Measurements from ENCODE around the gene TMEM258.

Gene TMEM258

DNA sequence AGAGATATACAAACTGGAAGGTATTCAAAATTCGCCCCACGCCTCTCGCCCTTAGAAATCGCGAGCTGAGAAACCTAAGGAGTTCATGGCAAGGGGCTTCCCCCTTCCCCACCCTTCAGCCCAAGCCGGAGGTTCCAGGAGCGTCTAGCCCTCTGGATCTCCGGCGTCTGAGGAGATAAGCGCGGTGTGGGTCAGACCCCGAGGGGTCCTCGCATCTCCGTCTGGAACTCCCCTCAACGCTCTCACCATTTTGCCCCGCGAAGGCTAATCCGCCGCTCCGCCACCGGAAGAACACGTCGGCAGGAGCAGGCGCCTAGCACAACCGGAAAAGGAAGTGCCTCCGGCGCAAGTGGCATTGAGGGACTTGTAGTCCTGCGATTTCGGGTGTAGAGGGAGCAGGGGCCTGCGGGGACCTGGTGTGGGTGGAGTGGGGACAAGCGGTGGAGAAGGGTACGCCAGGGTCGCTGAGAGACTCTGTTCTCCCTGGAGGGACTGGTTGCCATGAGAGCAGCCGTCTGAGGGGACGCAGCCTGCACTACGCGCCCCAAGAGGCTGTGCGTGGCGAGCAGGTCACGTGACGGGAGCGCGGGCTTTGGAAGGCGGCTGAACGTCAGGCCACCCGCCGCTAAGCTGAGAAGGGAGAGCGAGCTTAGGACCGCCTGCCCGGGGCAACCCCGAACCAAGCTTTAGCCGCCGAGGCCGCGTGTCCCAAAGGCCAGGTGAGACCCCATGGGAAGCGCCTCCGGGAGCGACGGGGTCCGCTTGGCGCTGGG, at the start of gene TMEM258, which contains the start of gene FEN1:
TMEM258 (minus strand) TSS at position 290 of the 773 bp plus-strand sequence; CDS start at position 249, 41 bp downstream.
FEN1 (plus strand) TSS at position 602 of the 773 bp plus-strand sequence. CDS start 2,451 bp downstream, outside the sequence.
- peak; percentile 70 to 76 for DNase-seq (ENCODE audit: low read depth in 1 of 2, low spot score in 1 of 2)

DNA sequence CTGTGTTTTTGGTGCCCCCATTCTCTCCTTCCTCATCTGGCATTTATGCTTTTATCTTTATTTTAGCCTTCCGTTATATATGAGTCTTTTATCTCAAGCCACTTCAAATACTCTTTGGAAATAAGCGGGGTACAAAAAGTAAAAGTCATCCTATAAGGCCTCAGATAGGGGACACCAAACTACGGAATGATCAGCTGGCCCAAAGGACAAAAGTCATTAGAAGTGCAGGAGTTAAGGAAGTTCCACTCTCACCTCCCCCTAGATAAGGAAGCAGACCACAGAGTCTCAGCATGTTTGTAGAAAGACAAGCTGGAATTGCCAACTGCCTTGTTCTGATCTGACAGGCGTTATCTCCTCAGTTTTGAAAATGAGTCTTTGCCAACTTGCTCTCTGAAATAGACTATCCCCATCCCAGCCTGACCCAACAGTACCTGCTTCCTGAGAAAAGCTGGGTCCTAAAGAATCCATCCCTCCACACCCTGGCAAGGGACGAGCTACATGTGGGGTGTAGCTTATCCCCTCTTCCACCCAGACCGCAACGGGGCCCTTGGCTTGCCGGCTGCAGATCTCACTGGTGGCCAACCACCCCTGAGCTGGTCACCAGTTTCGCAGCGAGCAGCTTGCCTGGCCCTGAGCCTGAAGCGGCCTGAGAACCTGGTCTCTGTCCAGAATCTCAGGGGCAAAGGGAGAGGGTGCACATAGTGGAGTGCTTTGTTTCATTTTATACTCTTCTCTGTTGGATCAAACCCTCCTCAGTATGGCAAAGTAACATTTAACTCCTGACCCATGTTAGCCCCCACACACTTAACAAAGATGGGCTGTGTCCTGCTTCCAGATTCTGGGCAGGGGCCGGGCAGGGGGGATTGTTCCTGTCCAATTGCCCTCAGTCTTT, 49.5 kb upstream of the TMEM258 start:
- DNase-seq (ENCODE audit: low read depth in 1 of 2, low spot score in 1 of 2): no peak

DNA sequence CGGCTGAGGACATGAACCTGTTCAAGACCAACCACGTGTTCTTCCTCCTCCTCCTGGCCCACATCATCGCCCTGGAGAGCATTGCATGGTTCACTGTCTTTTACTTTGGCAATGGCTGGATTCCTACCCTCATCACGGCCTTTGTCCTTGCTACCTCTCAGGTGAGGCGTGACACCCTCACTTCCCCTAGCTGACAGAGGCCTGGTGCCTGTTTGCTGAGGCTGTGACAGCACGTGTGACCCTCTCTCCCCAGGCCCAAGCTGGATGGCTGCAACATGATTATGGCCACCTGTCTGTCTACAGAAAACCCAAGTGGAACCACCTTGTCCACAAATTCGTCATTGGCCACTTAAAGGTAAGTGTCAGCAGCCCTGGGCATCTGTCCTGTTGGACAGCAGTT, 48.0 kb upstream of the TMEM258 start:
- no peak for DNase-seq (ENCODE audit: low read depth in 1 of 2, low spot score in 1 of 2)

DNA sequence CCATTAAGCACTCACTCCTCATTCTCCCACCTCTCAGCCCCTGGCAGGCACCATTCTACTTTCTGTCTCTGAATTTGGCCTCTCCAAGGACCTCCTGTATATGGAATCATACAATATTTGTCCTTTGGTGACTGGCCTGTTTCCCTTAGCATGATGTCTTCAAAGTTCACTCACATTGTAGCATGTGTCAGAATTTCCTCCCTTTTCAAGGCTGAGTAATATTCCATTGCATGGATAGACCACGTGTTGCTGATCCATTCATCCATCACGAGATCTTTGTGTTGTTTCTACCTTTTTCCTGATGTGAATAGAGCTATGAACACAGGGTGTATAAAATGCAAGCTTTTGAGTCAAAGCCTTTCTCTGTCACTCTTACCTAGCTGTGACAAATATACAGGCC, 47.3 kb upstream of the TMEM258 start:
- no peak for DNase-seq (ENCODE audit: low read depth in 1 of 2, low spot score in 1 of 2)

DNA sequence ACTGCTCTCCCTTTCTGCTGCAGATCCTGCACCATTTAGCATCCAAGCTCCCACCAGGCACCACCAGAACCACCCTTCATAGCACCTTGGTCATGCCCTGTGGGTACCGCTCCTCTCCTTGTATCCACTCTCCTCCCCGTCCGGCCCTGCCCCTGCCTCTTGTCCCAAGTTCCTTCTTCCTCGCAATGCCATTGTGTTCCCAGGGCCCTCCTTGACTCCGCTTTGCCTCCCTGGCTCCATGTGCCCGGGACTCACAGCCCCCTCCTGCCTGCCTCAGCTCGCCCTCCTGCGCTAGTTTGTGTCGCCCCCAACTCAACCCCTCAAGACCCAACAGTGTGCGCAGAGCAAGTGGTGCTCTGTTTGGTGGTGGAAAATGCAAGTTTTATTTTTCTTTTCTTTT, 46.5 kb upstream of the TMEM258 start:
- no peak for DNase-seq (ENCODE audit: low read depth in 1 of 2, low spot score in 1 of 2)

DNA sequence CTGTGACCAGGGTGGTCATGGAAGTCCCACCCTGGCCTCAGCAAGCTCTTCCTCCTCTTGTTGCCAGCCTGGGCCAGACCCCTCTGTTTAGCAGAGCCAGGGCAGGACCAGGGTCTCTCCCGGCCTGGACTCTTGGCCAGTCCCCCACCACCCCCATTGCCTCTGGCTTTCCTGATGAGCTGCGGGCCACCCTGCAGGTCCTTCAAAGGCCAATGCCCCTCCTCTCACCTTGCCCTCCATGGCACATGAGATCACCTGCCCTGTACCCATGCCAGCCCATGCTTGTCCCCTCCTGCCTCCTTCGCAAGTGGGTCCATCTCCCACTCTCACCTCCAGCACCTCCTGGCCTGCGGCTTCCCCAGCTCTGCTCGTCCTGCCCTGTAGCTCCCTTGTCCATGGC, 46.1 kb upstream of the TMEM258 start:
- DNase-seq (ENCODE audit: low read depth in 1 of 2, low spot score in 1 of 2): no peak

DNA sequence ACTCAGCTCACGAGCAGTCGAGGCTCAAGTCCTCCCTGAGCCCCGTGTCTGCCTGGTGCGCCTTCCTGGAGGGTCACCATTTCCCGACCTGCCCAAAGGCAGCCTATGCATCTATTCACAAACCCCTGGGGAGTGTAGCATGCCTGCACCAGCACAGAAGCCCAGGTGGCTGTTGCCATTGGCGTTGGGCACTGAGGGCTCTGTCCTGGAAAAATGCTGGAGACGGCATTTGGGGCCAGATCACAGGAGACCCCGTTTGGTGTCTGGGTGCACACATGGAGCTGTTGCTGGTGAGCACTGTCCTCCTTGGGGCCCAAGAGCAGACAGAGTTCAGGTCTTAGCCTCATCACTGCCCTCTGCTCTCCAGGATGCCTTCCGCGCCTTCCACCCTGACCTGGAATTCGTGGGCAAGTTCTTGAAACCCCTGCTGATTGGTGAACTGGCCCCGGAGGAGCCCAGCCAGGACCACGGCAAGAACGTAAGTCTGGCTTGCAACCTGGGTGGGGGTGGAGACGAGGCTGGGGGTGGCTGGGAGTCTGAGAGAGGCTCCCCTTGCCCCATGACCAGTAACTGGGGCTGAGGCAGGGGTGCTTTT, 45.1 kb upstream of the TMEM258 start:
- DNase-seq (ENCODE audit: low read depth in 1 of 2, low spot score in 1 of 2): no peak

DNA sequence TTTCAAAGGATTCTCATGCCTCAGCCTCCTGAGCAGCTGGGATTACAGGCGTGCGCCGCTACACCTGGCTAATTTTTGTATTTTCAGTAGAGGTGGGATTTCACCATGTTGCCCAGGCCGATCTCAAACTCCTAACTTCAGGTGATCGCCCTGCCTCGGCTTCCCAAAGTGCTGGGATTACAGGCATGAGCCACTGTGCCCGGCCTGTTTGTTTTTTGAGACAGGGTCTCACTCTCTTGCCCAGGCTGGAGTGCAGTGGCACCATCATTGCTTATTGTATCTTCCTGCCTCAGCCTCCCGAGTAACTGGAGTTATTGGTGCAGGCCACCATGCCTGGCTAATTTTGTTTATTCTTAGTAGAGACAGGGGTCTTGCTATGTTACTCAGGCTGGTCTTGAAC, 43.8 kb upstream of the TMEM258 start:
- DNase-seq (ENCODE audit: low read depth in 1 of 2, low spot score in 1 of 2): no peak

DNA sequence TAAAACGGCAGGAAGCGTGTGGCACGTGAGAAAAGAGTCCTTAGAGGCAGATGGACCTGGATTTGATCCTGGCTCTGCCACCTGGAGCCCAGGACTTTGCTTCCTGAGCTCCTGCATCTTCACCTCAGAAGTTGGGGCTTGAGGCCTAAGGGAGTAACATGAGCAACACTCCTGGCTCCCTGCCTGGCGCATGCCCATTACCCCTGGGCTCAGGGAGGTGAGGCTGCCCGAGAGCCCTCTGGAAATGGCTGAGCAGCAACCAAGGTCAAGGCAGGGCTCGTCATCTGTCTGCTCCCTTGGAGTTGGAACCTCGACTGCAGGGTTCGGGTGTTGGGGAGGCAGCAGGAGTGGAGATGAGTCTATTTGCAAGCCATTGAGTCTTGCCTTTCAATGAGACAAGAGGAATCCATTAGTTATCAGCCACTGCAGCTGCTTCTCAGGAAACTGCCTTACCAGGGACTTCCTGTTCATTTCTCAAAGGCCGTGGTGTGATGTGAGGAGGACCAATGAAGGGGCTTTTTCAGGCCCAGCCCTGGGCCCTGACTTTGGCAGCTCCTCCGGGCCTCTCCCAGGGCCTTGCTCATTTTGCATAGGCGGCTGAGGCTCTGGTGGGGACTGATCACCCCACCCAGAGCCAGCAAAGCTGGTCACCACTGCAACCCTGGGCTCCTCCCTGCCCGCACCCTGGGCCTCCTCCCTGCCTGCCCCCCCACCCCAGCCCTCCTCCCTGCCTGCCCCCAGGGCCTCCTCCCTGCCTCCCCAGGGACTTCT, 42.1 kb upstream of the TMEM258 start:
- DNase-seq (ENCODE audit: low read depth in 1 of 2, low spot score in 1 of 2): no peak

DNA sequence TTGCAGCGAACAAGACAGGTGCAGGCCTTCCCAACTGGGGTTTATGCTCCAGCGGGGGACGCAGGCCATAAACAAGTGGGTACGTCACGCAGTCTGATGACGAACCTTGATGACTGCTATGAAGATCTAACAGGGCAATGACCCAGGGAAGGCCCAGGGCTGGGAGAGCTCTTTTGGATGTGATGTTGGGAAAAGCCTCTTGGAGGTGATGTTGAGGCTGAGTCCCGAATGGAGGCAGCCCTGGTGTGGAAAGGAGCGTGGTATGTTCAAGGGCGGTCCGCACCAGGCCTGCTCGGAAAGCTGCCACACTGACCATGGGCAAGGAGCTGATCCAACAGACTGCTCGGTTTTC, 41.5 kb upstream of the TMEM258 start:
- no peak for DNase-seq (ENCODE audit: low read depth in 1 of 2, low spot score in 1 of 2)

DNA sequence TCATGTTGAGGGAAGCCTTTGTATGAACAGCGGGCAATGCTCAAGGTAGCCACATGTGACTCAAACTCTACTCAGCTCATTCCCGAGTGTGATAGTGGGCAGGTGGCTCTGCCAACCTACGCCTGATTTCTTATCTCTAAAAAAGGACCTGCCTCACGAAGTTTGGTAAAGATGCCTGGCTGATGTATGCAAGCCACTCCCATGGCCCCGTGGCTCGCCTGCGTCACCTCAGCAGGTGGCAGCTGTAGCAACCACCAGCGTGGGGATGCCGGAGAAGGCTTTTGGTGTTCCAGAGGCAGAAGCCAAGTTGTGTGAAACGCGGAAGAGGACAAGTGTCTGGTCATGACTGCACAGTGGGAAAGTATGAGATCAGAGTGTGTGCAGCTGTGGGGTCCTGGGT, 41.1 kb upstream of the TMEM258 start:
- DNase-seq (ENCODE audit: low read depth in 1 of 2, low spot score in 1 of 2): no peak

DNA sequence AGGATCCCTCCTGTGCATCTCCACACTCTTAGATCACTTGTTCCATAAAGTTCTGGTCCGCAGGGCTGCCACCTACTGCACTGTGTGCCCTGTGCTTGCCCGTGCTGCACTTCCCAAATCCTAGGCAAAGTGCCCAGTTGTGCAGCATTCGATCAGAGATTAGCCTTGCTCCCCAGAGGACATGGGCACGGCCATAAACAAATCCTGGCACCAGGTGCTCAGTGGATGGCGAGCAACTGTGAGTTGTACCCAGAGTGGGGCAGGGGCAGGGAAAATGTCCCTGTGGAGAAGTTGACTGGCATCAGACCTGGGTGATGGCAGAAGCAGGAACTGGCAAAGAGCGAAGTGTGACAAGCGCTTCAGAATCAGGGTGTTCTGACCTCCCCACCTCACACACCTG, 40.4 kb upstream of the TMEM258 start:
- no peak for DNase-seq (ENCODE audit: low read depth in 1 of 2, low spot score in 1 of 2)

DNA sequence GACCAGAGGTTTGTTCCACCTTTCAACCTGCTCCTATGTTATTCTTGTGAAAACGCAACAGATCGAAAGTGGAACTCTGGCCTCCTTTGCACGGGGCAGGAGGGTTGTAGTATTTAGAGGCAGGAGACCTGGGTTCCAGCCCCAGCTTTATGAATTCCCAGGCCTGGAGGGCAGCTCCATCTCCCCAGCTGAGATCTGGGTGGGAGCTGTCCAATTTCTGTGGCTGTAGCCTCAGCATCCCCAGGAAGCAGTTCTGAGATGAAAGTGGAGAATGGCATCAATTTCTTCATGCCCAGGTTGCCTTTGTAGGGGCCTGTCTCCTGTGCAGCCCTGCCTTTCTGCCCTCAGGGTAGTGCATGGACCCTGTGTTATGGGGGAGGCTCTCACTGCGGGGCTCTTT, 39.8 kb upstream of the TMEM258 start:
- DNase-seq (ENCODE audit: low read depth in 1 of 2, low spot score in 1 of 2): no peak

DNA sequence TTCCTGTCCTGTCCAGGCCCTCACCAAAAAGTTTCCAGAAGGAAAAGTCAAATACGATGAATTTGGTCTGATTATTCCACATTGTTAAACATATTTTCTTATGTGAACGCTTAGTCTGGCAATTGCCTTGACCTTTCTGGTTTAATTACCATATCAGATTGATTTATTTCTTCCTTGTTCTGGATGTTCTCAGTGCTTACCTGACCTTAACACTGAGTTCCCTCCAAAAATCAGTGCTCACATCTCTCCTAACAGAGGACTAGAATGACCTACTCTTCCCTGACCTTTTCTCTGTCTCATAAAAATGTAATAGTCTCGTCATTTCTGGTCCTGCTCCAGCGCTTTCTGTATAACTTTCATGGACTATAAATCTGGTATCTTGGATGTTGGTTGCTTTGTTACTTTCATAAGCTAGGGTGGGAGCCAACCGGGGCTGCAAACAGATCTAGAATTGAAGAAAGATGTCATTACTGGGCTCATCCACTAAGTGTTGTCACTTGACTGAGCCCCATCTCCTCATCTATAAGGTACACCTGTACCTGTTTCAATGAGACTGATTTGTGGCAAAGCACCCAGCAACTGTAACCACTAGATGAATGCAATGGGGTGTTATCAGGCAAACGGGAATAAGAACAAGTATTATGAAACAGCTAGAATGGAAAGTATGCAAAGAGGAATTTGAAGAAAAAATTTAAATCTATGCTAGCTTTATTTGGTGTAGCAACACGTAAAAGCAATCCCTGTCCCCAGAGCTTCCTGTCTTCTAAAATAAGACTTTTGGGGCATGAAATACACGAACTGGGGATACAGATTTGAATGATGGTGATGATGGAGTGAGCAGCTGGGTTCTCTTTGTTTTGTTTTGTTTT, 38.1 kb upstream of the TMEM258 start:
- DNase-seq (ENCODE audit: low read depth in 1 of 2, low spot score in 1 of 2): no peak

DNA sequence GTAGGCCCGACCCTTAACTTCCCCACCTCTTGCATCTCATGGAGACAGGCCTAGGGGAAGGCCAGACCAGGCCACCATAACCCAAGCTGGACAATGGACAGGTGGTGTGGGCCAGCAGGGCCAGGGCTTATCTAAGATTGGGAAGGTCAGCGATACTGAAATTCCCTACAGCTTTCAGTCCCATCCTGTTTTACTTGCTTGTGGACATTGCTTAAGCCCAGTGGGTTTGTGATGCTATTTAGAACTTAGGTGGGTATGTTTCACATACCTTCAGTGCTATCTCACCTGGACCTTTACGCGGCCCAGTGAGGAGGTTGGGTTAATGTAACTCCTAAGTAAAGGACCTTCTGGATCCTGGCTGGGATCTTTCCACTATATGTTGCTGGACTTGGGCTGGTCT, 37.4 kb upstream of the TMEM258 start:
- no peak for DNase-seq (ENCODE audit: low read depth in 1 of 2, low spot score in 1 of 2)

DNA sequence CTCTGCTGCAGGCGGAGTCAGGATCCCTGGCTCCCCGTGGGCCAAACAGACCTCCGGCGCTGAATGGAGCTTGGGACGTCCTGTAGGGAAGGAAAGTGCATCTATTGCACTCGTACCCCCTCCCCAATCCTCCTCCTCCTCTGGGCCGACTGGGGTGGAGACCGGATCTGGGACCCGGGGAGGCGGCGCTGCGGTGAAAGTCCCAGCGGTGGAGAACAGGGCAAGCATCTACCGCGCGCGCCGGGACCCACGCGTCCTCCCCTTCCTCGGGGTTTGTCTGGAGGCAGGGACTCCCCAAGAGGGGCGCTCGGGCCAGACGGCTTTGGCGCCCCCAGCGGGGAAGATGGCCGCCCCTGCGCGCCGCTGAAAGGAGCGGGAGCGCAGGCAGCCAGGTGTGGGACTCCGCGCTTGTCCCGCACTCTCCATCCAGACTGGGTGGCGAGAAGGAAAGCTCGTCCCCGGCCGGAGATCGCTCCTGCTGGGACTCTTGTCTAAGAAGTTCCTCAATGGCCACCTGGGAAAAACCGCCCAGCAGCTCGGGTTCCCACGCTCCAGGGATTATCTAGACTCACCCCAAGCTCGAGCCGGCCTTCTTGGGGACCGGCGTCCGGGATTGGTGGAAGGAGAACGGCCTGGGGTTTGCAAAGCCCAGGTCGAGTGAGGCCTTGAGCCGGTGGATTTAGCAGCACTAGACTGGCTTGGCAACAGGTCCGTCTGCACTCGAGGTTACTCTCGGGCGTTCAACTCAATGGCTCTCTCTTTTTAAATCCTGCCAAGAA, 36.4 kb upstream of the TMEM258 start:
- peak in 1 of 2 donors; percentile 8 for DNase-seq (ENCODE audit: low read depth in 1 of 2, low spot score in 1 of 2)

DNA sequence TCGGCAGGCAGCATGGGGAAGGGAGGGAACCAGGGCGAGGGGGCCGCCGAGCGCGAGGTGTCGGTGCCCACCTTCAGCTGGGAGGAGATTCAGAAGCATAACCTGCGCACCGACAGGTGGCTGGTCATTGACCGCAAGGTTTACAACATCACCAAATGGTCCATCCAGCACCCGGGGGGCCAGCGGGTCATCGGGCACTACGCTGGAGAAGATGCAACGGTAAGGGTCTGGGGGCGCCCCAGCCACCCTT, 35.9 kb upstream of the TMEM258 start:
- no peak for DNase-seq (ENCODE audit: low read depth in 1 of 2, low spot score in 1 of 2)

DNA sequence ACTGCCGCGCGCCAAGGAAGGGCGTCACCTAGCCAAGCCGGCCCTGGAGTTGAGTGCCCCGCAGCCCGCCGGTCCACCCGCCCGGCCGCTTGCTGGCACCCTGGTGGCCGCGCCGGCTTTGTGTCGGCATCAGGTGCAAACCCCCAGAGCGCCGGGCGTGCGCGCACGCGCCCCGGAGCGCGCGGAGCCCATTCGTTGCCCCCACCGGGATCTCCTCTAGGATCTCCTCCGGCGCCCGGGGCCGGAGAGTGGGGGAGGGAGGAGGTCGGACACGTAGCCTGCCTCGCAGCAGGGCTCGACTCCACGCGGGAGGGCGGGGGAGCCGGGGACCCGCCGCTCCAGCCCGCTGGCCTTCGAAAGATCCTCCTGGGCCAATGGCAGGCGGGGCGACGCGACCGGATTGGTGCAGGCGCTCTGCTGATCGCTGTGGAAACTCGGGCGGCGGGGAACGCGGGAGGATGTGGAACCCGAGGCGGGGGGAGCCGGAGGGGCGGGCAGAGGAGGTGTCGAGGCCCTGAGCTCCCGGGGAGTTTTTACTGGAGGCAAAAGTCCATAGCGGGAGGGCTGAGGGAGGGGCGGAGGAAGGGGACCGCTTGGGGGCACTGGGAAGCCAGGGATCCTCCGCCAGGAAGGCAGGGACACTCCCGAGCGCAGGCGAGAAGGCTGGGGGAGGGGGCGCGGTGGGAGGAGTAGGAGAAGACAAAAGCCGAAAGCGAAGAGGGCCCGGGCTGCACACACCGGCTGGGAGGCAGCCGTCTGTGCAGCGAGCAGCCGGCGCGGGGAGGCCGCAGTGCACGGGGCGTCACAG, 35.4 kb upstream of the TMEM258 start, which contains the start of gene FADS2:
FADS2 (plus strand) TSS at position 730 of the 808 bp plus-strand sequence. CDS start 91 bp downstream, outside the sequence.
- DNase-seq (ENCODE audit: low read depth in 1 of 2, low spot score in 1 of 2): peak; percentile 24 to 48

All from stimulated activated CD4-positive, alpha-beta T cell treated with anti-CD3 and anti-CD28 coated beads, Interleukin-15, amount 100 ng/mL, for 1 hour (primary cell).